NCI-H2029 treated with DMSO at 0.1 percent for 48 hours (cell line): ENCODE results near the gene PINK1.
A peak's percentile ranks its signal among the peaks of the same experiment; 100 is the strongest.

Experiments used
- DNase-seq: peaks from one replicate; lab custom pipeline; 2025; lab: John Stamatoyannopoulos, UW

PINK1 gene

DNA sequence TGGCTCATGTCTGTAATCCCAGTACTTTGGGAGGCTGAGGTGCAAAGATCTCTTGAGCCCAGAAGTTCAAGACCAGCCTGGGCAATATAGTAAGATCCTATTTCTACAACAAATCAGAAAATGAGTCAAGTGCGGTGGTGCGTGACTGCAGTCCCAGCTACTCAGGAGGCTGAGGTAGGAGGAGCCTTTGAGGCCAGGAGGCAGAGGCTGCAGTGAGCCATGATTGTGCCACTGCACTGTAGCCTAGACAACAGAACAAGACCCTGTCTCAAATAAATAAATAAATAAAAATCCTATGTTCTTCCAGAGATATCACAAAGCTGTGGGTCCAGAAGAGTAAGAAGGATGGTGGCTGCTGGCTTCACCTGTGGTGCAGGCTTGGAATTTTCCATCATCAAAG is 22.3 kb upstream of the PINK1 start:
- no peak for DNase-seq

DNA sequence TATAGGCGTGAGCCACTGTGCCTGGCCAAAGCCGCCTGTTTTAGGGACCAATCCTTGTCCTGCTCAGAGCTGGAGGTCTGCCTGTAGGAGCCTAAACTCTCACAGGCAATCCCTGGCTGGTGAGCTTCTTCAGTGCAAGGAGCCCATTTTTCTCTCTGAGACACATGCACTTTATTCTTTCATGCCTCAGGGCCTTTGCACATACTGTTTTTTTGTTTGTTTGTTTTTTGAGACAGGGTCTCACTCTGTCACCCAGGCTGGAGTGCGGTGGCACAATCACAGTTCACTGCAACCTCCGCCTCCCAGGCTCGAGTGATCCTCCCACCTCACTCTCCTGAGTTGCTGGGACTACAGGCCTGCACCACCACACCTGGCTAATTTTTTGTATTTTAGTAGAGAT is 21.6 kb upstream of the PINK1 start:
- no peak for DNase-seq

DNA sequence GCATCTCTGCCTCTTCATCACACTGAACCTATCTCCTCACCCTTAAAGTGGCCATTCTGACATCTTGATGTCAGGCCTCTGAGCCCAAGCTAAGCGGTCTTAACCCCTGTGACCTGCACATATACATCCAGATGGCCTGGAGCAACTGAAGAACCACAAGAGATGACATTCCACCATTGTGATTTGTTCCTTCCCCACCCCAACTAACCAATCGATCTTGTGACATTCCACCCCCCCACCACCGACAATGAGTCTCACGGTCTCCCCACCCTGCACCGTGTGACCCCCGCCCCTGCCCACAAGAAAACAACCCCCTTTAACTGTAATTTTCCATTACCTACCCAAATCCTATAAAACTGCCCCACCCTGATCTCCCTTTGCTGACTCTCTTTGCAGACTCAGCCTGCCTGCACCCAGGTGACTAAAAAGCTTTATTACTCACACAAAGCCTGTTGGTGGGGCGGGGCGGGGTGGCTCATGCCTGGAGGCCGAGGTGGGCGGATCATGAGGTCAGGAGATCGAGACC is 21.0 kb upstream of the PINK1 start:
- no peak for DNase-seq

DNA sequence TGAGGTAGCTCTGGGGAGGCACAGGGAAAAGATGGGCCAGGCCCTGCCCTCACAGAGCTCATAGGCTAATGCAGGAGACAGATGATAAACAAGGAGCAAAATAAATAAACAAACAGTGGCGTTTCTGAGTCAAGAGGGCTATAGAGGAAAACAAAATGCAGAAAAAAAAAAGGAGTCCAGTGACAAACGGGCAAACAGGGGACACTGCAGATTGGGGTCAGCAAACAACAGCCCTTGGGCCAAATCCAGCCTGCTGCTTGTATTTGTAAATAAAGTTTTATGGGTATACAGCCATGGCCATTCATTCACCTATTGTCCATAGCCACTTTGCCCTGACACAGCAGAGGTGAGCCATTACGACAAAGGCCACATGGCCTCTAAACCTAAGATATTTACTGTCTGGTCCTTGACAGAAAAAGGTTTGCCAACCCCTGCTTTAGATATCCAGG is 19.1 kb upstream of the PINK1 start:
- DNase-seq = no peak

DNA sequence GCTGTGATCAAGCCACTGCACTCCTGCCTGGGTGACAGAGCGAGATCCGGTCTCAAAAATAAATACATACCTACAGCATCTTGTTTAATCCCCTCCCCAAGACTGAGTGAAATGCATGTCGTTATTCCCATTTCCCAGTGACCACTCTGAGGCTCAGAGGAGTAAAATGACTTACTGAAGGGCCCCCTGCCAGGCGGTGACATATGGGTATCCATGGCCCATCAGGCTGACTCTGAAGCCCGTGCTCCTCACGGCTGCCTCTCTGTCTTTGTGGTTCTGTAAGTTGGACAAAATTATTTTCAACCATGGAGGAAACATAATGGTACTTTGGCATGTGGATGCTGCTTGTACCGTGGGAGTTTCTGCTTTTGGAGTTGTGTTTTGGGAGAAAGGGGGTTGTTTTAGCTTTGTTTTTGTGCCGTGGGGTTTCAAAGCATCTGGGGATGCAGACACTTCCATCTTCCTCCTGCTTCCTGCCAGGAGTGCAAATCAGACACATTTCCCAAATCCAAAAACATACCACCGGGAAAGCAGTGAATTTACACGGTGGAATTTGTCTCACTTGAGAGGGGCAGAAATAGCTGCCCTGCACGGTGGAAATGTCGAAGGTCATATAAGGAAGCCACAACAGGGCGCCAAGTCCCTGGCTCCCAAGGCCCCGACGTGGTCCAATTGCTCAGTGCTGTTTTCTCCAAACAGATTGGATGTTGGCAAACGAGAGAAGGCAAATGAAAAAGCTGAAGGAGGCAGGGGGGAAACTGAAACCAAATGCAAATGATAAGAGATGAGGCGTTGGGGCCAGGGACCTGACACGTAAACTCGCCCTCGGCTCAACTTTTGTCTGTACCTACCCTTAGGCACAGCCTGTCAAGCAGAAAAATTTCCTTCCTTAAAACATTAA is 17.1 kb upstream of the PINK1 start:
- no peak for DNase-seq

DNA sequence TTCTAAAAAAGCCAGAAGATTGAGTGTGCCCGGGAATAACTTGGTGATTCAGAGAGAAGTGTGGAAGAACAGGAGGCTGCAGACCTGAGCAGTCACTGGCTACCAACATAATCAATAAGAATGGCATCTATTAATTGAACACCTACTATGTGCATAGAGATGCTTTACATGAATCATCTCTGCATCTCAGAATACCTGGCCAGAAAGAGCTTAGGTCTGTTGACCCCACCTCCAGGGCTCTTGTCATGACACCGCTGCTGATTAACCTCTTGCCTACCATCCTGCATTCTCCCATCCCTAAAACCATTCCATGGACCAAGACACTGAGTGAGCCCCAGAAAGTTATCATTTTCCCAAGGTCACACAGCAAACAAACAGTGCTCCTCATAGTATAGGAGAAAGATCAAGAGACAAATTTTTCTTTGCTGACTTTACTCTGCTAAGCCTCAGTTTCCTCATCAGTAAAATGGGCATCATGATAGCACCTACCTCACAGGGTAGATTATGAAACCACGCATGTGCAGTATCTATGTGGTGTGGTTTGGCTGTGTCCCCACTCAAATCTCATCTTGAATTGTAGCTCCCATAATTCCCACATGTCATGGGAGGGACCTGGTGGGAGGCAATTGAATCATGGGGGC is 16.3 kb upstream of the PINK1 start:
- DNase-seq = no peak

DNA sequence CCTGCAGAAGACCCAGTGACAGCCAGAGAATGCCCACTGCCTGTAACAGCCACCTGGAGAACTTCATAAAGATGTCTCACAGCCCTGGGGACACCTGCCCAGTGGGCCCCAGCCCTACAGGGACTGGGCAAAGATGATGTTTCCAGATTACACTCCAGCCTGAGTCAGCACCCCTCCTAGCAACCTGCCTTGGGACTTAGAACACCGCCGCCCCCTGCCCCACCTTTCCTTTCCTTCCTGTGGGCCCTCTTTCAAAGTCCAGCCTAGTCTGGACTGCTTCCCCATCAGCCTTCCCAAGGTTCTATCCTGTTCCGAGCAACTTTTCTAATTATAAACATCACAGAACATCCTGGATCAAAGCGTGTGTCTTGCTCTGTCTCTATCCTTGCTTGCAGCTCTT is 14.7 kb upstream of the PINK1 start:
- no peak for DNase-seq

DNA sequence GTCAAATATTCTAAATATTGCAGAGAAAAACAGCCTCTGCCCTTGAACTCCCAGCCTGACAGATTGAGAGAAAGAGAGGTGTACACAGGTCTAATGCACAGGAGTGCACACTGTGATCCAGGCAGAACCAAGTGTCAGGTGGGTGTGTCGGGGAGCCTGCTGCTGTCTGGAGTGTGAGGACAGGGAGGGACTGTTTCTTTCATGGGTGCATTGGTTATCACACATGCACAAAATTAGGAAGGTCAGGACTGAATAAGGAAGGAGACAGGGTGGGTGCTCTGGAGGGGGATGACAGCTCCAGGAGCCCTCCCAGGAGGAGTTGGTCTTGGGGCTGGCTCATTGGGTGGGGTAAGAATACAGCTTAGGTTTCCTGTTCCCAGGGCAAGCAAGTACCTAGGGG is 13.3 kb upstream of the PINK1 start:
- no peak for DNase-seq

DNA sequence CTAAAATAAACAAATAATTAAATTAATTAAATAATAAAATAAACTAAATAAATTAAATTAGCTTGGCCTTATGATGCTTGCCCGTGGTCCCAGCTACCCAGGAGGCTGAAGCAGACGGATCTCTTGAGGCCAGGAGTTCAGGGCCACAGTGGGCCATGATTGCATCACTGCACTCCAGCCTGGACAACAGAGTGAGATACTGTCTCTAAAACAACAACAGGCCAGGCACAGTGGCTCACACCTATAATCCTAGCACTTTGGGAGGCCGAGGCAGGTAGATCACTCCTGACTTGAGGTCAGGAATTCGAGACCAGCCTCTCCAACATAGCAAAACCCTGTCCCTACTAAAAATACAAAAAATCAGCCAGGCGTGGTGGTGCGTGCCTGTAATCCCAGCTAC is 12.2 kb upstream of the PINK1 start:
- DNase-seq = no peak

DNA sequence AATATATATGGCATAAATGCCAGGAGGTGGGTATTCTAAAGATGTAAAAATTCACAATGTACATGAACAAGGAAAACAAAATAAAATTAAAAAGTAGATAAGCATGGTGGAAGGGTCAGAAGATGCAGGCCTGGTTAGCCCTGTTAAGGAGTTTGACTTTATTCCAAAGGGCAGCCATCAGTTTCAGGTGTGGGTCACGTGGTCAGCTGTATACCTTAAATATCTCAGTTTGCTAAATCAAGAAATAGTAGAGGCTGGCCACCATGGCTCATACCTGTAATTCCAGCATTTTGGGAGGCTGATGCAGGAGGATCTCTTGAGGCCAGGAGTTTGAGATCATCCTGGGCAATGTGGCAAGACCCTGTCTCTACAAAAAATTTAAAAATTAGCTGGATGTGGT is 8.5 kb upstream of the PINK1 start:
- no peak for DNase-seq

DNA sequence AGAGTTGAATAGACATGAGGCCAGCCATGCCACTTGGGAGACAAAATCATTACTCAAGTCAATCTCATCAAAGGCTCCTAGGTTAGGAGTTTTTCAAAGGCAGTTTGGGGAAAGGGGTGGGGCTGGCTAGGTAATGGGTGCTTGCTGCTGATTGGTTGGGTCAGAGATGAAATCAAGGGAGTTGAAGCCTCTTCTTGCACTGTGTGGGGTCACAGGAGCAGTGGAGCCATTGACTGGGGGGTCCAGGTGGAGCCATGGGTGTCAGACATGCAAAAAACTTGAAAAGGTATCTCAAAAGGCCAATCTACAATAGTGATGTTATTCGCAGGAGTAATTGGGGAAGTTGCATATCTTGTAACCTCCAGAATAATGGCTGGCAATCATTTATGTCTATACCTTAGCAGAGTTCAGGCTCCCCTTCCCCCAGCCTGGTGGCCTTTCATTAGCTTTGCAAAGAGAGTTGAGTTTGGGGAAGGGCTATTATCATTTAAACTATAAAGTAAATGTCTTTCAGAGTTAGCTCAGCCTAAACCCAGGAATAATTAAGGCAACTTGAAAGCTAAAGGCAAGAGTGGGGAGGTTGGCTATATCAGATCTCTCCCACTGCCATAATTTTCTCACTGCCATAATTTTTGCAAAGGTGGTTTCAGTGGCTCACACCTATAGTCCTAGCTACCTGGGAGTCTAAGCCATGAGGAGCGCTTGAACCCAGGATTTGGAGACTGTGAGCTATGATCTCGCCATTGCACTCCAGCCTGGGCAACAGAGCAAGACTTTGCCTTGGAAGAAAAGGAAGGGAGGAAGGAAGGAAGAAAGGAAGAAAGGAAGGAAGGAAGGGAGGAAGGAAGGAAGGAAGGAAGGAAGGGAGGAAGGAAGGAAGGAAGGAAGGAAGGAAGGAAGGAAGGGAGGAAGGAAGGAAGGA is 7.8 kb upstream of the PINK1 start:
- no peak for DNase-seq

DNA sequence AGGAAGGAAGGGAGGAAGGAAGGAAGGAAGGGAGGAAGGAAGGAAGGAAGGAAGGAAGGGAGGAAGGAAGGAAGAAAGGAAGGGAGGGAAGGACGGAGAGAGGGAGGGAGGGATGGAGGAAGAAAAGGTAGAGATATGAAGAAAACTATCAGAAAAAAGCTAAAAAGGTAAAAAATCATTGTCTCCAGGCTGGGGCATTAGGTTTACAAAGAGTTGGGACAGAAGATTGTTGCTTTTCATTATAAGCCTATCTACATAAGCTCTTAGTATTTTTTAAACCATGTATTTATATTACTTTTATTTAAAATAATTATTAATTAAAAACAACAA is 7.2 kb upstream of the PINK1 start:
- DNase-seq = no peak

DNA sequence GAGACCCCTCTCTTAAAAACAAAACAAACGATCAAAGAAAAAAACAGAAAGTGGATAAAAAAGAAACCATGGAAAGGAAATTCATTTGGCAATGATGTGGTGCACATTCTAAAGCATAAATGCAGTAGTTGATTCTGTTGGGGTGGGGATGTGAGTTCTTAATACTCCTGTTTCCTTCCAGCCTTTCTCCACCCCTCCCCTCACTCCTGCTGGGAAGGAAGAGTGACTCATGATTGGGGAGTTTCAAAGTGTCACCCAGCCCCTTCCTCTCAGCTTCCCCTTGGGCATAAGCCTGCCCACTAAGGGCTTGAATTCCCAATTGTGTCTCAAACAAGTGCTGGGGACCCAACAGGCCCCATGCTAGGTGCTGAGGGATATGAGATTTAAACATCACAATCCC is 6.7 kb upstream of the PINK1 start:
- no peak for DNase-seq

DNA sequence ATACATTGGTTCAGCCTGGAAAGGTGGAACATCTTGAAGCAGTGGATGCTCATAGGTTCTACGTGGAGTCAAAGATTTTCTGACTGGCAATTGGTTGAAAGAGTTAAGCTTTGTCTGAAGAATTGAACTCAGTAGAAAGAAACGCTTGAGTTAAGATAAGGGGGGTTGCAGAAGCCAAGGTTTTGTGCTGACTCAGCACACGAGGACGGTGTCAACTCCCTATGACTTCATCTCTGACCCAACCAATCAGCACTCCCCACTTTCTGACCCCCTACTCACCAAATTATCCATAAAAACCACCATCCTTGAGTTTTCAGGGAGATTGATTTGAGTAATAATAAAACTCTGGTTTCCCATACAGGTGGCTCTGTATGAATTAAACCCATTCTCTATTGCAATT is 2.5 kb upstream of the PINK1 start:
- no peak for DNase-seq

DNA sequence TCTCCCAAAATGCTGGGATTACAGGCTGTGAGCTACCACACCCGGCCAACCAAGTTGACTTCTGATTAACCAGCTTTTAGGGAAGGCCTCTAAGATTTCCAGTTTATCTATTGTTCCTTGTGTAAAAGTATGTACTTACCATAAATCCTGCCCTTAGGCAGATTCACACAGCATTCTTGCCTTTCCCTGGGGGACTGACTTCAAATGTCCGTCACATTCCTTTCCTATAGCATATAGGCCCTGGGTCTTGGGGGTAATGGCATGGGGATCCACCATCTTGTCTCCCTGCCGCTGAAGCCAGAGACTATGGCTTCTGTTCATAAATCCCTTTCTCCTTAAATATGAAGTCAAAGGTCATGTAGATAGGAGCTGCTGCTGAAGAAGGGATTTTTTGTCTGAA is 872 bp upstream of the PINK1 start:
- no peak for DNase-seq

DNA sequence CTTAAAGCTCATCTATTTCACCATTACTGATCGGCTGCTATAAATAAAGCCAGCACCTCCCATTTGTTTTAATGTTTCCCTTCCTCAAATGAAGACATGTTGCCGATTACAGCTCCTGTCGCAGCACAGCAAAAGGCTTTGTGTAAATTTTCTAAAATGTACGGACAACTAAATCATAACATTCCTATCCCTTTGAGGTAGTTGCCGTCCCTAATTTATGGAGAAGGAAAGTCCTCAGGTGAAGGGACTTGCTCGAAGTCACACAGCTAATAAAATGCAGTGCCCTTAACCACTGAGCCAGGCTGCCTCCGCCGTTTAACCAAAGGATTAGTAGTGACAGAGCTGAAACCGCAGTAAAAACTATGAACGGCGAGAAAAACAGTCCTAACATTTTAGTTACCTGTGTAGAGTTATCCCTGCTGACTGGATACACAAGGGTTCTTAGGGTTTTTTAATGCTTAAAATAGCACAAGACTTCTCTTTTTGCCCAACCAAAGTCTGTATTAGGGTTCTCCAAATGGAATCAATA is 871 bp downstream of the PINK1 start:
- DNase-seq = no peak

DNA sequence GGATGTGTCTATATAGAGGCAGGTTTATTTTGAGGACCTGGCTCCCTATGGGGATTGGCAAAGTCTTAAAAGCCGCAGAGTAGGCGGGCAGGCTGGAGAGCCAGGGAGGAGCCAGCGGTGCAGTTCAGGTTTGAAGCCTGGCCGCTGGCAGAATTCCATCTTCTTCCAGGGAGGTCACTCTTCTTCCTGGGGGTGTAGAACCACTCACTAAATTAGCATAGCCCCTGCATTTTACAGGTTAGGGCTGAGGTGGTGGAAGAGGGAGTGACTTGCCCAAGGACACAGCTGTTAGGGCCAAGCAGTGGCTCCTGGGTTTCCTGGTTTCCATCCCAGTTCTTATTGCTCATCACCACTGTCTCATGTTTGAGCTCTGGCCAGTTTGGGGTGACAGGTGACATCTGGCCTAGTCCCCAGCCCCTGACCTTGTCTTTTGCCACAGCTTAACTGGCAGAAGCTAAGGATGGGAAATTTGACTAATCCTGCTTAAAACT is 1.4 kb downstream of the PINK1 start:
- DNase-seq = peak; percentile 16

DNA sequence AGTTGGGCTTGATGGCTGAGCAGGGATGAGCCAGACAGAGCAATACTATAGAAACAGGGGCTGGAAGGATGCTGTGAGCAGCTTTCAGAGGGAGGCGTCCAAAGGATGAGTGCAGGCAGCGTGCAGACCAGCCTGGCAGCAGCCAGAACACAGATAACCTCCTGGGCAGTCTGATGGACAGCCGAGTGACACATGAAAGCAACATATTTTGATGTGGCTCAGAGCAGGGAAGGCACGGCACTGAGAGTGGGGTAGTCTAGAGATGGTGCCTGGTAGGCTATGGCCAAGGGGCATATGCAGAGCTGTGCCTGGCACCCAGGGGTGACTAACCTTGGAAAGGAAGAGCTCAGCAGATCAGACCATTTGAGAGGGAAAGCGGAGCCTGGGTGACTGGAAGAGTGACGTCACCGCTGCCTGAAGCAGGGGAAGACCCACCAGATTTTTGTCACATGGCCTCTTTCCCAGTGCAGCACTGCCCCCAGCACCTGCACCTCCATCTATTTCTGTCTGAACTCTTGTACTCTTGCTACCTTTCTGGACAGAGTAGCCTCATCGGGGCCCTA is 3.6 kb downstream of the PINK1 start:
- no peak for DNase-seq

DNA sequence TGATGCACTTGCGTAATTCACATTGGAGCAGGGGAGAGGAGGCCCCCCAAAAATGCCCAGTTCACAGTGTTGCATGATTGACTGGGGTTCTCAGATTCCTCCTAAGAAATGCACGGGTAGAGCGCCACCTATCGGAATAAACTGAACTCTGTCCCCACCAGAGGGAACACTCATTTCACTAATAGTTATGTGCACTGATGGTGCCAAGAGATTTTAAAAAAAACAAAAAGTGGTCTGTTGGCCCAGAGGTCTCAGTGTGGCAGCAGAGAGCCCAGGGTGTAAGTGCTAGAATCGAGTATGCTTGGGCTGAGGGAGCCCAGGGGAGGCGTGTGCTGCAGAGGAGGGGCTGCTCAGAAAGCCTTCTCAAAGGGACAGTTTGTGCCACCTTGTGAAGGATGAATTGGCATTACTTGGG is 6.9 kb downstream of the PINK1 start:
- DNase-seq = peak; percentile 20

DNA sequence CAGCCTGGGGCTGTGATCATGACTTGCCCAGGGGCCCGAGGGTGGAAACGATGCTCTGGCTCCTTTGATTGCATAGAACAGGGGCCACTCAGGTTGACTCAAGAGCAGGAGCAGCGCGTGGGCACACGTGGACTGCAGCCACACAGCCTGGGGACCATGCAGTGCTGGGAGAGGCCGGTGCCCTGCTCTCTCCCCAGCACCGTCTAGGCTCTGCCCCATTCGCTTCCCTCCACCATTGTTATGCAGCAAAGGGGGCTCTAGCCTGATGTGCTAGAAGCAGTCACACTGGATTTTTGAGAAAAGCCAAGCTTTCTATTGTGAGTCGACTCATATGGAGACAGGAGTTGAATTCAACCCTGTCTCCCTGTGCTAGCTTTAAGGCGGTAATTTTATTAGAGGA is 8.7 kb downstream of the PINK1 start:
- no peak for DNase-seq

DNA sequence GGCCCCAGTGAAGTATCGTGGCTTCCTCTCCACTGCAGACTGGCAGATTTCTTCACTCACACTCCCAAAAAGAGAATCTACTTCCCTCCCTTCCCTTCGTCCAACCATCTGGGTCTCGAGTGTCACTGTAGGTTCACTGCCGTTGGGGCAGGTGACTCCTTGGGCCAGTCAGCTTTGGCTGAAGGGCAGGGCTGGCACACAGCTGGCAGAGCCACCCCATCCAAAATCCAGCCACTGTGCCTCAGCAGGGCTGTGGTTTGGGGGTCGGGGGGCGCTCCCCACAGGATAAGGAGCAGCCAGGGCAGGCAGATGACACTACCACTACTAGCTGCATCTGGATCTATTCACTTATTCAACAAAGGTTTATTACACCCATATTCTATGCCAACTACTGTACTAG is 9.8 kb downstream of the PINK1 start:
- DNase-seq = no peak

DNA sequence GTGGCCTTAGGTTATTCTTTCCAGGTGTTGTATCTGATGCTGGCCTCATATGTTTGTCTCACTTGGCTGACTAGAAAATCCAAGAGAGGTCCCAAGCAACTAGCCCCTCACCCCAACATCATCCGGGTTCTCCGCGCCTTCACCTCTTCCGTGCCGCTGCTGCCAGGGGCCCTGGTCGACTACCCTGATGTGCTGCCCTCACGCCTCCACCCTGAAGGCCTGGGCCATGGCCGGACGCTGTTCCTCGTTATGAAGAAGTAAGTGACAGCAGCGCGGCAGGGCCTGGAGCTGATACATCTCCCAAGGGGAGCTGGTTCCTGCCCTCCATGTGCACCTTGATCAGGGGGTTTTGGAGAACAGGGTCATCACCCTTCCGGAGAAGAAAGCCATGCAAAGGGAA is 11.2 kb downstream of the PINK1 start:
- no peak for DNase-seq
